Endodermal cell (in vitro differentiated cells): ENCODE data around the gene LPIN1. TPM values are rescaled to one million over a fixed set of nuclear protein-coding genes. Genes with fewer than 3 reads are reported as not detected.

ENCODE experiments used
- DNase-seq: peaks from one replicate; pipeline ENCODE4 v3.0.0-alpha.2; 2017
- H3K27ac ChIP-seq: 2 replicates; pipeline ENCODE4 v1.5.1; 2013; ENCODE audit warnings: mild to moderate bottlenecking, low read depth, low read length, moderate library complexity
- H3K27me3 ChIP-seq: 2 replicates; pipeline ENCODE4 v1.6.1; 2013; ENCODE audit warnings: mild to moderate bottlenecking, low read length, moderate library complexity; ENCODE audit not compliant: insufficient read depth, control insufficient read depth, poor library complexity, severe bottlenecking
- H3K36me3 ChIP-seq: 2 replicates; pipeline ENCODE4 v1.7.0; 2013; ENCODE audit warnings: mild to moderate bottlenecking, low read length, moderate library complexity; ENCODE audit not compliant: control insufficient read depth, insufficient read depth
- H3K4me1 ChIP-seq: one replicate; pipeline ENCODE4 v1.7.0; 2013; ENCODE audit warnings: low read length; ENCODE audit not compliant: control insufficient read depth, insufficient read depth
- H3K4me3 ChIP-seq: 2 replicates; pipeline ENCODE4 v1.5.1; 2013; ENCODE audit warnings: mild to moderate bottlenecking, low read length, moderate library complexity
- H3K9ac ChIP-seq: 2 replicates; pipeline ENCODE4 v1.6.1; 2013; ENCODE audit warnings: mild to moderate bottlenecking, low read length, moderate library complexity; ENCODE audit not compliant: poor library complexity, severe bottlenecking; ENCODE audit errors: extremely low read depth
- H3K9me3 ChIP-seq: 2 replicates; pipeline ENCODE4 v1.6.1; 2013; ENCODE audit warnings: mild to moderate bottlenecking, low read length, moderate library complexity; ENCODE audit not compliant: control insufficient read depth
- H3K27ac Mint-ChIP-seq: 2 replicates; pipeline ENCODE4 v1.8.0; 2020; ENCODE audit warnings: mixed read lengths
- H3K27me3 Mint-ChIP-seq: 2 replicates; pipeline ENCODE4 v1.8.0; 2021; ENCODE audit warnings: mild to moderate bottlenecking, mixed read lengths; ENCODE audit not compliant: insufficient read depth
- H3K36me3 Mint-ChIP-seq: 2 replicates; pipeline ENCODE4 v1.8.0; 2020; ENCODE audit warnings: low read depth, mixed read lengths
- H3K4me1 Mint-ChIP-seq: 2 replicates; pipeline ENCODE4 v1.8.0; 2020; ENCODE audit warnings: mixed read lengths
- H3K4me3 Mint-ChIP-seq: 2 replicates; pipeline ENCODE4 v1.8.0; 2020; ENCODE audit warnings: mild to moderate bottlenecking, moderate library complexity, mixed read lengths
- H3K9me3 Mint-ChIP-seq: 2 replicates; pipeline ENCODE4 v1.8.0; 2020; ENCODE audit warnings: mild to moderate bottlenecking, mixed read lengths
- WGBS, 2 experiments: methylation state at CpG; one replicate each; pipeline versions ENCODE4 v1.1.5 to v1.1.7; 2013; ENCODE audit warnings: missing lambda C conversion rate in 2 of 2, mixed read lengths in 1 of 2; ENCODE audit not compliant: insufficient coverage in 1 of 2, insufficient read length in 1 of 2; 5-methylcytosine and 5-hydroxymethylcytosine counted together
- total RNA-seq, 2 donors: library from RNA; stranded (reverse); fragmentation: NEBNext Ultra II Directional in 1 of 2; extraction: Animal tissue kit (Norgen Biotek cat#: 25700) in 1 of 2; gene quantifications; 2 replicates in 1 of 2; 3 replicates in 1 of 2; pipeline ENCODE4 v1.2.1, GENCODE V29; 2021
- TF ChIP-seq, protein P1 (sequence below): fragments of 200-600 bp; sonication (generic); conservative IDR thresholded peaks from 2 replicates; pipeline ENCODE4 v1.5.0; 2021; ENCODE audit warnings: antibody characterized with exemption, mild to moderate bottlenecking

LPIN1 gene
- total RNA-seq, 2 donors from 2014 or later = 23.9 to 24.3 TPM

DNA sequence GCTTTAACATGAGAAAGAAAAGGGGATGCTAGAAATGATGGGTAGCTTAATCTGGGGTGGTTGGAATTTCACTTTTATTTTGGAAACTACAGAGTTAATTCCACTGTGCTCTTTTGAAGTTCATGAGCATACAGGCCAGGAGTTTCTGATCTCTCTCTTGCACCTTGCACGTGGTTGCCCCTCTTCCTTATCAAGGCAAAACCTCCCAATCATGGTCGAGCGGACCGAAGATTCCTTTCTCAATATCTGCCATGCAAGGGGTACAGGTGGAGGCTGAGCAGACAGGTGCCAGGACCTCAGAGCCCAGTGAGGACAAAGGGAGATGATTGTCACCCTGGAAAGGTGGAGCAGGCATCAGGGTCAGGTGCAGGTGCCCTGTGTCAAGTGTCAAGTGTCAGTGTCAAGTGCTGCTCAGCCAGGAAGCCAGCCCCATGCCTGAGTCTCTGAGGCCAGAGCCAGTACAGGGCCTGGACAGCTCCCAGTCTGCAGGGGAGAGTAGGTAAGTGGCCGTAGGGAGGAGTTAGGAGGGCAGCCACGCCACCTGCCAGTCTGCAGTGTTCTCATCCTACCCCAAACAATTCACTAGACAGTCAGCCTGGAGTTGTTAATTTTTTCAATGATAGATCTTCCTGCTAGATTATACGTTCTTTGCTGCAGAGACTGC is 42.2 kb downstream of the LPIN1 start:
- peaks cover 69% of the 10 kb centered on the region for H3K36me3 Mint-ChIP-seq
- H3K9me3 Mint-ChIP-seq = peaks cover 7% of the 10 kb centered on the region
- Histone ChIP-seq H3K4me3 (no peak overlapping the region), H3K27ac (no peak overlapping the region), H3K9ac (no peak overlapping the region), H3K27me3 (no peaks in the 10 kb centered on the region), H3K4me1 (no peaks in the 10 kb centered on the region), H3K9me3 (peaks cover 13% of the 10 kb centered on the region), H3K36me3 (peaks cover 62% of the 10 kb centered on the region)
- no peak for DNase-seq
- 93 to 97% methylated on average over 4 to 7 of the region's 7 CpGs for WGBS, 2 experiments
- no peak overlapping the region for H3K27ac Mint-ChIP-seq
- TF ChIP-seq, protein P1, sequence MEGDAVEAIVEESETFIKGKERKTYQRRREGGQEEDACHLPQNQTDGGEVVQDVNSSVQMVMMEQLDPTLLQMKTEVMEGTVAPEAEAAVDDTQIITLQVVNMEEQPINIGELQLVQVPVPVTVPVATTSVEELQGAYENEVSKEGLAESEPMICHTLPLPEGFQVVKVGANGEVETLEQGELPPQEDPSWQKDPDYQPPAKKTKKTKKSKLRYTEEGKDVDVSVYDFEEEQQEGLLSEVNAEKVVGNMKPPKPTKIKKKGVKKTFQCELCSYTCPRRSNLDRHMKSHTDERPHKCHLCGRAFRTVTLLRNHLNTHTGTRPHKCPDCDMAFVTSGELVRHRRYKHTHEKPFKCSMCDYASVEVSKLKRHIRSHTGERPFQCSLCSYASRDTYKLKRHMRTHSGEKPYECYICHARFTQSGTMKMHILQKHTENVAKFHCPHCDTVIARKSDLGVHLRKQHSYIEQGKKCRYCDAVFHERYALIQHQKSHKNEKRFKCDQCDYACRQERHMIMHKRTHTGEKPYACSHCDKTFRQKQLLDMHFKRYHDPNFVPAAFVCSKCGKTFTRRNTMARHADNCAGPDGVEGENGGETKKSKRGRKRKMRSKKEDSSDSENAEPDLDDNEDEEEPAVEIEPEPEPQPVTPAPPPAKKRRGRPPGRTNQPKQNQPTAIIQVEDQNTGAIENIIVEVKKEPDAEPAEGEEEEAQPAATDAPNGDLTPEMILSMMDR = no peak
- H3K27me3 Mint-ChIP-seq = peaks cover 6% of the 10 kb centered on the region
- no peak overlapping the region for H3K4me3 Mint-ChIP-seq
- H3K4me1 Mint-ChIP-seq = no peaks in the 10 kb centered on the region

DNA sequence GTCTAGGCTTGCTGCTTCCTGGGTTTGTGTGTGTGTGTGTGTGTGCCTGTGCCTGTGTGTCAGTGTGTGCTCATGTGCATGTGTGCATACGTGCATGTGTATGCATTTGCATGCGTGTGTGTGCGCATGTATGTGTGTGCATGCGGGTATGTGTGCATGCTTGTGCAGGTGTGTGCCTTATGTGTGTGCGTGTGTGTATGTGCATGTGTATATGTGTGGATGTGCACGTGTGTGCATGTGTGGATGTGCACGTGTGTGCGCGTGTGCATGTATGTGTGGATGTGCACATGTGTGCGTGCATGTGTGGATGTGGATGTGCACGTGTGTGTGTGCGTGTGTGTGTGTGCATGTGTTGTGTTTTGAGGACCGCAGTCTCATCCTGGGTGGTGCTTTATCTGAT is 42.8 kb downstream of the LPIN1 start:
- WGBS, 2 experiments = 91 to 94% methylated on average over 8 to 13 of the region's 13 CpGs
- Histone ChIP-seq H3K4me3 (no peak overlapping the region), H3K9ac (no peak overlapping the region), H3K36me3 (peaks cover 68% of the 10 kb centered on the region), H3K9me3 (peaks cover 13% of the 10 kb centered on the region), H3K4me1 (no peaks in the 10 kb centered on the region), H3K27me3 (no peaks in the 10 kb centered on the region), H3K27ac (no peak overlapping the region)
- Mint-ChIP-seq H3K4me1 (no peaks in the 10 kb centered on the region), H3K36me3 (peaks cover 69% of the 10 kb centered on the region), H3K27me3 (peaks cover 4% of the 10 kb centered on the region), H3K4me3 (no peak overlapping the region), H3K9me3 (peaks cover 7% of the 10 kb centered on the region), H3K27ac (no peak overlapping the region)
- TF ChIP-seq, protein P1 = no peak
- no peak for DNase-seq

DNA sequence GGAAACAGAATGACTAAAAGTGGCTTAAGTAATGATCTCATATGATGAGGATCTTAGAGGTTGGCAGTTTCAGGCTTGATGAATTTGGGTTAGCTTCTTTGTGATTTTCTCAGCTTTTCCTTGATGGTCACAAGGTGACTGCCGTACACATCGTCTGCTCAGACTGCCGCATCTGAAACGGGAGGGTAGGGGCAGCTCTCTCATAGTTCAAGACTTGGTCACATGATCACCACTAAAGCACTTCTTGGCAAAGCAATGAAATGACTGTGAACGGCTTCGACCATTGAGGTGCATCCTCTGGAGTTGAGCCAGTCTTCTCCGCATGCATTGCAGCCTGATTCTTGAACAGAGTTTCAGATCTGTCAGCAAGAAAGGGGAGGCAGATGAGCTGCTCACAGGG is 43.8 kb downstream of the LPIN1 start:
- Histone ChIP-seq H3K9me3 (peaks cover 13% of the 10 kb centered on the region), H3K4me3 (no peak overlapping the region), H3K27me3 (no peaks in the 10 kb centered on the region), H3K27ac (no peak overlapping the region), H3K36me3 (peaks cover 71% of the 10 kb centered on the region), H3K4me1 (no peaks in the 10 kb centered on the region), H3K9ac (no peak overlapping the region)
- Mint-ChIP-seq H3K36me3 (peaks cover 65% of the 10 kb centered on the region), H3K9me3 (peaks cover 7% of the 10 kb centered on the region), H3K4me1 (no peaks in the 10 kb centered on the region), H3K27me3 (no peaks in the 10 kb centered on the region), H3K27ac (no peak overlapping the region), H3K4me3 (no peak overlapping the region)
- TF ChIP-seq, protein P1 = no peak
- no peak for DNase-seq
- 92 to 99% methylated on average over 7 of the region's 7 CpGs for WGBS, 2 experiments
